NCI-H146 (cell line): ENCODE measurements around the gene ATP5F1E.

Source experiments
- DNase-seq: peaks from one replicate; lab custom pipeline; 2025; lab: John Stamatoyannopoulos, UW

The ATP5F1E gene

DNA sequence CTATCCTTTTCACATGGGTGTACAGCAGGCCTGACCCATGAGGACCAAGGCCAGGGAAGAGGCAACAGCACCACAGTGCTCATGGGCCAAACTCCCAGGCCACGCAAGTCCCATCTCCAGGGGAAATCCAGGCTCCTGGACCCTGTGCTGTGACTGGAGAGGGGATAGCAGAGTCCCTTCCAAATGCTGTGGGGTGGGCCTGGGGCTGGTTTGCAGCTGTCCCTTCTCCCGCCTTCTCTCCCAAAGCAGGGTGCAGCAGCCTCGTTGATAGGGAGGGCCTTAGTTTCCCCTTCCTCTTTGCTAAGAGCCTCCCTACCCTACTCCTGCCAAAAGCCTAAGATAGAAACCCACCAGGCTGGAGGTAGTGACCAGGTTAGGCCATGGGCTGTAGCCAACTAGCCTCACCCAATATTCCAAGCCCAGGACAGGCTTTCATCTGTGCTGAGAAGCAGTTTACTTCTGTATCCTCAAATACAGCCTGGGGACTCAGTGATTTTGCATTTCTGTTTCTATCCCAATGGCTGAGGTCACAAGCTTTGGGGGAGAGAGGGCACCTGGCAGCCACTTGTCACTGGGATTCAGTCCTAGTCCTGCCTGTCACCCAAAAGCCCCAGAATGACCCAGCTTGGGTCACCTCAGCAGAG, 26.5 kb downstream of the ATP5F1E start:
- no peak for DNase-seq

DNA sequence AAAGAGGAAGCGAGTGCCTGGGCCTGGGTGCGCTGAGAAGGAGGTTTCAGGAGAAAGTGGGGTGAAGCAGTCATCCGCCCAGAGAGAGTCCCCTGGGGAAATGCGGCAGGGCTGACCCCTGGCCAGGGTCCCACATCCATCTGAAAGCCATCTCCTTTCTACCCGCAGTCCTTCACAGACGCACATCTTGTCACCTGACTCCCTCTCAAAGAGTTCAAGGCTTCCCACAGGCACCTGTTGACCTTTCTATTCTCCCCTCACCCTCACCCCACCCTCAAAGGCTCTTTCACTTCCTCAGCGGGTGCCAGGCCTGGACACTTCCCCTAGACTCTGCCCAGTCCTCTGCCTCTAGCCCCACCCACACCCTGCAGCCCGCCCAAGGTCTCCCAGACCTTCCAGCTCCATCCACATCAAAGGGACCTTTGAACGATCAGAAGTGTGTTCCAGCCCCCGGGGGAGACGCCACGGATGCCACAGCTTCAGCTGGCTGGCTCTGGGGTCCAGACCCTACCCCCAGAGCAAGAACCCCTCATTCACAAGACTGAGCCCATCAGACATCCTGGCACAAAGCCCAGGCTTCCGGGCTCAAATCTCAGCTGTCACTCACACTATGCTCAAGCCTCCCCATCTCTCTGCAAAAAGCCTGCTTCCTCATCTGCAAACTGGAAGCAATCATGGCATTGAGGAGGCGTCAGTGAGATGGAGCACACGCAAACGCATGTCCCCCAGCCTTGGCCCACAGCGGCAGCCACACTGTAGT, 27.2 kb downstream of the ATP5F1E start:
- no peak for DNase-seq

DNA sequence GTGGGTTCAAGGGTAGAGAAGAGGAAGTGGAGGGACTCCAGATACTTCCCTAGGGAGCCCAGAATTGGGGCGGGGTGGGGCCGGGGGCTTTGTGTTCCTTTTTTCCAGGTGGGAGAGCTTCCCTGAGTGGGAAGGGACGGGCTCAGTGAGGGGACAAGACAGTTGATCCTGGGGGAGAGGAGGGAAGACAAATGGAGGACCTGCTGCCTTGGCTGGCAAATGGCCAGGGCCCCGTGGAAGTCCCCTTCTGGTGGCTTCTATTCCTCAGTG, 27.7 kb downstream of the ATP5F1E start:
- DNase-seq: no peak

DNA sequence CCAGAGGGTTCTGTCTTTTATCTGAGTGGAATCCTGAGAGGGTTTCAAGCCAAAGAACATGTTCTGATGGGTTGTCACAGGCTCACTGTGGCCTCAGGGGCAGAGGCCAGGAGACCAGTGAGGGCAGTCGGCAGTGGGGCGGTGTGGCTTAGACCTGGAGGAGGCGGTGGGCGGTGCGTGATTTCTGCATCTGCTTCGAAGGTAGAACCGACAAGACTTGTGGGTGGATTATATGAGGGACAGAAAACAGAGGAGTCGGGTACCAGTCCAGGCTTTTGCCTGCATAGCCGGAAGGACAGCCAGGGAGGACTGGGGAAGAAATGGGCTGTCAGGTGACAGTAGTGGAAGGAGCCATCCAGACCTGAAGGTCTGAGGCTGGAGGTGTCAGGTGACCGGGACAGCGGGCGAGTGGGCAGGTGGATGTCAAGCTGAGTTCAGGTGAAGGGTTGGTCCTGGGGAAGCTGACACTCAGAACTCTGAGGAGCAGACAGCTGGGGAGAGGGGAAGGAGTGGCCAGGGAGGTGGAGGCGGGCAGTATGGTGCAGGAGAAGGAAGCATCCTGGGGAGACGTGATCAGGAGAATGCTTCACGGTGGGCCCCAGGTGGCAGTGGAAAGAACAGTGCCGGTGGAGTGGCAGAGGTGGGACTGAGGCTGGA, 28.2 kb downstream of the ATP5F1E start:
- no peak for DNase-seq

DNA sequence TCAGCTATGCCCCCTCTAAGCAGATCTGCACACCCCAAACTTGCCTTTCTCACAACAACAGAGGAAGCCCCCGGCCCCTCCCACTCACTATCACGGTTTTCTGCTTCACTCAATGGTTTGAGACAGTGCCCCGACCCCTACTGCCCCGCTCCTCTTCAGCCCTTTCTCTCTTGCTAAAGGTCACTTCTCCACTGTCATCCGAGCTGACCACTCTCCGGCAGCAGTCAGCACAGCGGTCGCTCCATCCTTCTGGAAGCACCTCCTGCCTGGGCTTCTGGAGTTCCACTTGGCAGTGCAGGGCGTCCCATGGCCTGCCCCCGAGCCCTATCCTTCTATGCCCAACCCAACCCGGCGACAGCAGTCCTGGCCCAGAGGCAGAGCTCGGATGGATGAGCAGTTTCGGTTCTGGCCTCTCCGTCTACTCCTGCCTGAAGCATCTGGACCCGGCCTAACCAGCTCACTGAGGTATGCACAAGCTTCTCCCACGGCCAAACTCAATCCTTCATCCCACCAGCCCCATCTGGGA, 29.2 kb downstream of the ATP5F1E start:
- no peak for DNase-seq

DNA sequence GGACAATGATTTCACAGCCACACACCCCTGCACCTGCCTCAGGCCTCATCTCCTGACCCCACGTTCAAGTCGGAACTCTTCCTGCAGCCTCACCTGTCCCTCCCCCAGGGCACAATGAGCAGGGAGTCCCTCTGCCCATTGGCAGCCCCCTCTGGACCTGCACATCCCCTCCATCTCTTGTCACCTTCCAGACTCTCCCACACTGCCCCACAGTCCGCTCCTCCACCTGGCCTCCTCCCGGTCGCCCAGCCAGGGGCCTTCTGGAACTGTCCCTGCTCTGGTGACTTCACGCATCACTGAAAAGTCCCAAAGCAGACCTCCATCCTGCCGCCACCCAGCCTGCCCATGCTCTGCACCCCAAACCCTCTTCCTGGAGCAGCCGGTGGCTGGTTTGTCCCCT, 29.7 kb downstream of the ATP5F1E start:
- DNase-seq: no peak

DNA sequence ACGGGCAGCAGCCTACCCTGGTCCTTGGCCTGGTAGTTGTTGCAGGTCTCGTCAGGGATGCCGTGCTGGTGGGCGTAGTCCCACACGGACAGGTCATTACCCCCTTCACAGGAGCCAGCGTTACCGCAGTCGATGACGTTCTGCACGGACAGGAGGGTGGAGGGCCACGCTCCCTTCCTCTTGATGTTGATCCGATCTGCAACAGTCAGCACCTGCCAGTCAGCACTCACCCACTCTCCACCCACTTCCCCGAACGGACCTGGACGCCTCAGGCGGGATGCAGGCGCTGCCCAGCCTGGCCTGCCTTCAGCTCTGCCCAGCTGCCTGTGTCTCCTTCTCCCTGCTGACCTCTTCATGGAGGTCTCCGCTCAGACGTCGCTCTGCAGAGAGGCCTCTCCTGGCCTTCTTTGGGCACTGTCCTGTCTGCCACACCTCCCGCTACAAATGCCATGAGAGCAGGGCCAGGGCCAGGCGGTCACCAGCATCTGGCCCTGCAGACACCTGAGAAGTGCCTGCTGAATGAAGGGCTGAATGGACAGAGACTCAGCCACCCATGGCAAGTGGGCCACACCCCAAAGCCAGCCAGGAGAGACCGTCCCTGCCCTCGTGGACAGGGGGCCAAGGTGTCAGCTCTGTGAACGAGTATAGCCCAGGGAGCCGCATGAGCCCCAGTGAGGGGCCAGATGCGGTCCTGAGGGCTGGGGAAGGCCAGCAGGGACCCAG, 30.5 kb downstream of the ATP5F1E start:
- DNase-seq: no peak

DNA sequence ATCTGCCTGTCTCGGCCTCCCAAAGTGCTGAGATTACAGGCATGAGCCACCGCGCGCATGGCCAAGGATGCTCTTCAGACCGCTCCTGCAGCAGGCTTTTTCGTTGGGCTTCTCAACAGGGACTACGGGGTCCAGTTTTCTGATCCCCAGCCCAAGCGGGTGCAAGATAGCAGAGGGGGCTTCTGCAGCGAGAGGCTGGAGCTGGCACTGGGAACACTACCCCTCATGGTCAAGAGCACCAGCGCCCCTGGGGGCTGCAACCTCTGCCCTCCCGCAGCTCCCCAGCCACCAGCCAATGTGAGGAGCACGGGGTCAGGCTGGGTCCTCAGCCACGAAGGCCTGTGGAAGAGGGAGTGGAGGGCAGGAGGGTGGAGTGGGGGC, 31.1 kb downstream of the ATP5F1E start:
- no peak for DNase-seq

DNA sequence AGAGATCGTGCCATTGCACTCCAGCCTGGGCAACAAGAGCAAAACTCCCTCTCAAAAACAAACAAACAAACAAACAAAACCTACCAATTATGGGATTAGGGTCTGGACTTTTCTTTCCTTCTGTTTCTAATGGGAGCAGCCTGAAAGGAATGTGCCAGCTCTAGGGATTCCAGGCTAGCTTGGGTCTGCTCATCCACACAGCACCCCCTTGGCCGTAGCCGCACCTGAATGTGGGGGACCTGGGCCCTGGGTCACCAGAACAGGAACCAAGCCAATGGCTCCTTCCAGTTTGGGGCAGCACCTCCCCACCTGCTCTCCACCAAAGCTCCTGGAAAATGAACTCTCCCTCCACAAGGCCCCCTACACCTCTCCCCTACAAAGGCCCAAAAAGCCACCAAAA, 31.8 kb downstream of the ATP5F1E start:
- no peak for DNase-seq

DNA sequence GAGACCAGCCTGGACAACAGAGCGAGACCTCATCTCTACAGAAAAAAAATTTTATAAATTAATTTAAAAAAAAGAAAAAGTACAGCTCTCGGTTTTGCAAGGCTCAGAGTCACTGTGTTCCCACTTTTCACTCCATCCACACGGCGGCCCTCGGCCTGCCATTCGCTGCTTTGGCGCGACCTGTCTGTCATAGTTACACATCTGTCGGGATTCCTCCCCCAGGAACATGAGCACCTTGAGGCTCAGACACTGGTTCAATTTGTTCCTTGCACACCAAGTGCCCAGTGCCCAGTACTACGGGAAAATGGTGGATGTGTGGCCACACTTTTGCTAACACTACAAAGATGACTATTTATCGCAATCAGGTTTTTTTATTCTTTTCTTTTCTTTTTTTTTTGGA, 33.5 kb downstream of the ATP5F1E start:
- DNase-seq: no peak

DNA sequence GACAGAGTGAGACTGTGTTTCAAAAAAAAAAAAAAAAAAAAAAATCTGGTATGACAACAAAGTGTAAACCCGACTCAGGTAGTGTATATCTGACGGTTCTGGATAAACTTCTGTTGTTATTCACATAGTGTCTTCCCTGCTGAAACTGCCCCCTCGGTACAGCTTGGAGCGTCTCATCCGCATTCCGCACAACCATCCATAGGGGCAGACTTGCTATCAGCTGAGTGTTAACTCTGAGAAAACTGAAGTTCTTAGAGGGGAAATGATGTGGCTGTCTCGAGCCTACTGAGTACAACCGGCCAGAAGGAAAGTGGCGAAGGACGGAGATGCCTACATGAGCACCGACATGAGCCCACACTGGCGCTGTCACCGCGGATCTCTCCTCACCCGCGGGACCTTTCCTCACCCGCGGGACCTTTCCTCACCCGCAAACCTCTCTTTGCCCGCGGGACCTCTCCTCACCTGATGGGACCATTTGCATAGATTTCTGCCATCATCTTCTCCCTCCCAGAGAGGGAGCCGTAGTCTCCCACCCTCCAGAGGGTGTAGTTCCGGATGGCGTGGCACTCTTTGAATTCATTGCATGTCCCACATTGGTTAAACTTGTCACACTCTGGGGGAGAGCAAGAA, 34.9 kb downstream of the ATP5F1E start:
- DNase-seq: no peak

DNA sequence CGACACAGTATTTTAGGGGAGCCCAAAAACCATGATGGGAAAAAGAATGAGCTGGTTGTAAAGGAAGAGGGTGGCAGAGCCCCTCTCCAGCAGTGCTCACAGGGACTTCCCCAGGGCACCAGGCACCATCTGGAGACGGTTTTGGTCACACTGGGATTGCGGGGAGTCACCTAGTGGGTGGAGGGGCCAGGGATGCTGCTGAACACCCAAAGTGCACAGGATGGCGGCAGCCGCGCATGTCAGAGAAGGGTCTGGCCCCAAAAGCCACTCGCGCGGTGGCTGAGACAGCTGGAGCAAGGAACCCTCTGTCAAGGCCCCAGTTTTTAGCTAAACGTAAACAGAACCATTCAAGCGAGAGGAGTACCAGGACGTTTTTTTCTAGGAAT, 35.9 kb downstream of the ATP5F1E start:
- DNase-seq: no peak

DNA sequence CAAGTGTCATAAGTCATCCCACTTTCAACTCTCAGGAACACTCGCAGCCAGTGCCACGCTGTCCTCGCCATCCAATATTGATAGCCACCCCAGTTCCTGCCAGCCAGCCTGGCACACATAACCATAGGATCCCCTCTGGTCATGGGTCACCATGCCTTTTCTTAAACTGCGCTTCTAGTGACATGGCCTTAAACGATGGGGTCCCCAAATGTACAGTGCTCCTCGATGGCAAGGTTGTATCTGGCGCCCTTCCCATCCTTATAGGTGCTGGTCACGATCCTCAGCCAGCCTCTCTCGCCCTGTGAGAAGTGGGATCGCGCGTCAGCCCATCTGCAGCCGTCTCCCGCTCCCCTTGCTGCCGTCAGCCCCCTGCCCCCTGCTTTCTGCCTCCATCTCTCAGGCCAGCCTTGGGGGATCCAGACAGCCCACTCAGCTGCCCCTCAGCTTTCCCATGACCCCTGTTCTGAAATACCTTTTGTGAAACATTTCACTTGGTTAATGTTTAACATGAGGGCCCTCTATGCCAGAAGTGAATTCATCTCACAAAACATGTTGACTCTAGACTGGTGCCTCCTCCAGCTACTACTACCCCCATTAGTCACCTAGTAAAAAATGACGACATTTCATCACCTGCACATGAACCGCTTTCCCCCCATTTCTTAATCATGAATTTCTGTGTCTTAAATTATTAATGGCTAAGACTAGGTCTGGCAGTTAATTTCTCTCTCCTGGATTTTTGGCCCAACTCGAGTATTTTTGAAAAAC, 36.5 kb downstream of the ATP5F1E start:
- no peak for DNase-seq

DNA sequence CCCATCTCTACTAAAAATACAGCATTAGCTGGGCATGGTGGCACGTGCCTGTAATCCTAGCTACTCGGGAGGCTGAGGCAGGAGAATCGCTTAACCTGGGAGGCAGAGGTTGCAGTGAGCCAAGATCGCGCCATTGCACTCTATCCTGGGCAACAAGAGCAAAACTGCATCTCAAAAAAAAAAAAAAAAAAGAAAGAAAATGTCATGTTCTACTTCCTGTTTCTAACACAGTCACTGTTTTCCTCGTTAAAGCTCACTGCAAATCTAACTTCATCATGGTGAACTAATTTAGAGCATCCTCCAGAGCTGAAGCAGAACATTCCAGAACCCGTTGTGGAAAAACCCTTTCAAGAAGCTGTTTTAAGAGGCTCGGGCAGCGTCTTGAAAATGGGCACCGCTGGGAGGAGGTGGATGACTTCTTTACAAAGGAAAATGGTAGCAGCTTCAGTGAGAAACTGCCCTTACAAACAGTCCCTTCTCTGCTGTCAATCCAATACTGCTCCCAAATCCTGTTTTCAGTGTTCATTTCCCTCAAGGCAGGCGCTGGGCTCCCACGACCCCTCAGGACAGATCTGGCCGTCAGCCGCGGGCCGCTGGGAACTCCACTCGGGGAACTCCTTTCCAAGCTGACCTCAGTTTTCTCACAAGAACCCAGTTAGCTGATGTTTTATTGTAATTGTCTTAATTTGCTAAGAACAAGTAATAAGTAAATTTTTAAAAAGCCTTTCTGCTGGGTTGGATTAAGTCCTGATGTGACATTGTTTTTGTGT, 37.6 kb downstream of the ATP5F1E start:
- DNase-seq: no peak

DNA sequence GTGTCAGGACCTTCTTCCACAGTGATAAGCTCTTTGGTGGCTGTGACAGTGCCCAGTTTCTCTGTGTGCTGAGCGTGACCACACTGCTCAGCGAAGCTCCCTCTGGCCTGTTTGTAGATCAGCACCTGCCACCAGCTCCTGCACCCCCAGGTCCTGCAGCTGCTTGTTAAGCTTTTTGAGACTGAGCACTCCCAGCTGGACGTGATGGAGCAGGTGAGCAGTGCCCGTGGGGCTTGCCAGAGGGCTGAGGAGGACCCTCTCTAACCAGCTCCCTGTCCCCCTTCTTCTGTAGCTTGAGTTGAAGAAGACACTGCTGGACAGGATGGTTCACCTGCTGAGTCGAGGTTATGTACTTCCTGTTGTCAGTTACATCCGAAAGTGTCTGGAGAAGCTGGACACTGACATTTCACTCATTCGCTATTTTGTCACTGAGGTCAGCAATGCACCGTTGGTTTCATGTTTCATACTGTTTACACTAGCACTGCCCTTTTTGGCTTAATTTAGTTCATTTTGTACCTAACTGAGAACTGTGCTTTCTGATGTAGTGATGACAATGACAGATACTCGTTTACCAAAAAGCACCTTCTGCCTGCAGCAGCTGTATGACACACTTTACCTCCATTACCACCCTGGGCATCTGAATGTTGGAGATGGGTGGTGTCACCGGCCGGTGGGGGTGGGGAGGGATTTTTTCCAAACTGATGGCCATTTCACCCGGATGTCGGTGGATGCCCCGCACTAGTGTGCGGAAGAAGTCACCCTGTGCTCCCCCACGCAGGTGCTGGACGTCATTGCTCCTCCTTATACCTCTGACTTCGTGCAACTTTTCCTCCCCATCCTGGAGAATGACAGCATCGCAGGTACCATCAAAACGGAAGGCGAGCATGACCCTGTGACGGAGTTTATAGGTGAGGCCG, 38.5 kb downstream of the ATP5F1E start:
- peak; percentile 35 for DNase-seq

DNA sequence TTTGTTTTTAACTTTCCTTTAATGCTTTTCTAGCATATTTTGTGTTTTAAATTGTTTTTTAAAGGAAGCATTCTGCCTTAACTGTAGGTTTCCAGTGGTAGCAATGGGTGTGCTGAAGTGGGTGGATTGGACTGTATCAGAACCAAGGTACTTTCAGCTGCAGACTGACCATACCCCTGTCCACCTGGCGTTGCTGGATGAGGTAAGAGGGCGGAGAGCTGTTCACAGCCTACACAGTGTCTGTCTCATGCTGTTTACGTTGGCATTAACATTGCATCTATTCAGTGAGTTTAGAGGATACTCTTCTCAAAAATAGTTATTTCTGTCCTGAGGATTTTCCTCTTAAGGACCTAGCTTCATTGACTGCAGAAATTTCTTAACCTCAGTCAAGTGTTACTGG, 39.2 kb downstream of the ATP5F1E start:
- no peak for DNase-seq

DNA sequence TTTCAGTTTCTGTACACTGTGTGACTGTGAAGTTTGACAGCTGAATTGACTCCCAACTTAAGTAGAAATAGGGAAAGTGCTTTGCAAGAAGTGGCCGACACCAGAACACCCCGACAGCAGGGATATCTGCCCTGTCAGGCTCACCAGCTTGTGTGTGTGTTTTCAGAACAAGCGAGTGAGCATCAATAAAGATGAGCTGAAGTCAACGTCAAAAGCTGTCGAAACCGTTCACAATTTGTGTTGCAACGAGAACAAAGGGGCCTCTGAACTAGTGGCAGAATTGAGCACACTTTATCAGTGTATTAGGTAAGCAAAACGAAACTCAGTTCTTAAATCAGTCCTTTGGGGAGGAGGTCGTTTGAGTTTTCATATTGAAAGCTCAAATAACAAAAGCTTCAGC, 40.4 kb downstream of the ATP5F1E start:
- DNase-seq: no peak

DNA sequence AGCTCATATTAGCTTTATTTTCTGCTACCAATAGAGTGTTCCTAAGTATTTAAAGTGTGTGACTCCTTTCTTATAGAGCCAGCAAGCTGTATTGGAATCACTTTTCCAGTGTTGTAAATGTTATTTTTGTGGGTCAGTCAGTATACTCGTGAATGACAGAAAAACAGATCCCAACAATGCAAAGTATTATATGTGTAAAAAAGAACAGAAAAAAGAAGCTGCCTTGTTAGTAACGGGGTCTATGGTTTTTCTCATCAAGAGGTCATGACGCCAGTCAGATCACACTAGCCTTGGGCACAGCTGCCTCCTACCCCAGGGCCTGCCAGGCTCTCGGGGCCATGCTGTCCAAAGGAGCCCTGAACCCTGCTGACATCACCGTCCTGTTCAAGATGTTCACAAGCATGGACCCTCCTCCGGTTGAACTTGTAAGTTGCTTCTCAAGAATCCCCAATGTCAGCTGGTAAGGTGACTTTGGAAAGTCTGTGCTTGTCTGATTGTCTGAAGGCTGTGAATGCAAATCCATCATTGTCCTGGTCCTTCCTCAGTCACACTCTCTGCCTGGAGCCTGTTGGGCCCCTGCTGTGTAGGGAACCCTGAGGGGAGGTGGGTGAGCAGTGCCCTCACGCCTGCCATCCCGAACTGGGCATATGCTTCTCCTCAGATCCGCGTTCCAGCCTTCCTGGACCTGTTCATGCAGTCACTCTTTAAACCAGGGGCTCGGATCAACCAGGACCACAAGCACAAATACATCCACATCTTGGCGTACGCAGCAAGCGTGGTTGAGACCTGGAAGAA, 41.3 kb downstream of the ATP5F1E start:
- DNase-seq: no peak

DNA sequence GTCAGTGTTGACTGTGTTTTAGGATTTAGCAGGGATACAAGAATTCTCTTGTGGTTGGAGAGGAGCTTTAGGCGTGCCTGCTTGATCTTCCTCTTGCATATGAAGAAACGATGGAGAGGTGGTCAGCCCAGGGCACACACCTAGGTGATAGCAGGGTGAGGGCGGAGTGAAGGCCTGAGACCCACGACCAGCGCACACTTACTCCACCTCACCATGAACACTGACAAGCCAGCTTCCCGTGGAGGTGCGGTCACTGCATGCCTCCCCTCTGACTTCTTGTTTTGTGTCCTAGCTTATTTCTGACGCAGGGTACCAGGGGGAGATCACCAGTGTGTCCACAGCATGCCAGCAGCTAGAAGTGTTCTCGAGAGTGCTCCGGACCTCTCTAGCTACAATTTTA, 42.9 kb downstream of the ATP5F1E start:
- DNase-seq: no peak
